Gastrocnemius medialis (tissue), 4 donors: ENCODE data around the gene ADARB2.

ENCODE experiments used
- CTCF ChIP-seq, 5 experiments: fragments of 450-650 bp in 3 of 5; fragments of 200-600 bp in 2 of 5; sonication (generic) in 2 of 5; IDR thresholded peaks in 4 of 5; conservative IDR thresholded peaks in 1 of 5; 1 replicate in 4 of 5; 2 replicates in 1 of 5; pipeline ENCODE4 v1.5.1; 2016 to 2019; ENCODE audit warnings: antibody characterized with exemption in 5 of 5, mild to moderate bottlenecking in 3 of 5, moderate library complexity in 3 of 5
- POLR2A ChIP-seq, 2 donors: fragments of 450-650 bp; IDR thresholded peaks; one replicate each; pipeline ENCODE4 v1.6.1; 2017; ENCODE audit warnings: antibody characterized with exemption in 2 of 2, mild to moderate bottlenecking in 2 of 2, moderate library complexity in 2 of 2

GRCh38 chr10:1142596-1142995, 594.7 kb downstream of the ADARB2 start:
- TF ChIP-seq POLR2A (IDR thresholded peaks at IDR 0.05) = no peak
- TF ChIP-seq CTCF (IDR thresholded peaks at IDR 0.05 in 4 of 5, conservative IDR thresholded peaks at IDR 0.05 in 1 of 5) = no peak
